Transverse colon (tissue), 4 donors: ENCODE measurements around the gene LPO. TPM values are rescaled to one million over a fixed set of nuclear protein-coding genes. Genes with fewer than 3 reads are reported as not detected.

Experiments
- DNase-seq: peaks from one replicate; pipeline ENCODE4 v3.0.0-alpha.2; 2019
- H3K27ac ChIP-seq, 4 donors: fragments of 200-600 bp; sonication (generic); 2 replicates each; pipeline ENCODE4 v1.5.1; 2016 to 2018; ENCODE audit warnings: inconsistent platforms in 4 of 4
- H3K27me3 ChIP-seq: fragments of 200-600 bp; sonication (generic); 2 replicates; pipeline ENCODE4 v1.5.1; 2017; ENCODE audit warnings: inconsistent platforms
- H3K36me3 ChIP-seq, 4 donors: fragments of 200-600 bp; sonication (generic); 2 replicates each; pipeline ENCODE4 v1.5.1; 2017 to 2019; ENCODE audit warnings: inconsistent platforms in 4 of 4
- H3K4me1 ChIP-seq, 4 donors: fragments of 200-600 bp; sonication (generic); 2 replicates each; pipeline ENCODE4 v1.5.1; 2017 to 2020; ENCODE audit warnings: inconsistent platforms in 4 of 4
- H3K4me3 ChIP-seq, 4 donors: fragments of 200-600 bp; sonication (generic); 1 replicate in 1 of 4; 2 replicates in 3 of 4; pipeline versions ENCODE4 v1.5.1 to v1.6.1; 2017 to 2019; ENCODE audit warnings: inconsistent platforms in 4 of 4
- H3K9me3 ChIP-seq, 2 donors: fragments of 200-600 bp; sonication (generic); 2 replicates each; pipeline ENCODE4 v1.5.1; 2017 to 2019; ENCODE audit warnings: inconsistent platforms in 2 of 2
- CTCF ChIP-seq, 5 experiments: fragments of 200-600 bp in 3 of 5; fragments of 450-650 bp in 2 of 5; sonication (generic) in 3 of 5; IDR thresholded peaks; 1 replicate in 2 of 5; 2 replicates in 3 of 5; pipeline ENCODE4 v1.5.1; 2016 to 2017; ENCODE audit warnings: antibody characterized with exemption in 5 of 5, inconsistent platforms in 3 of 5, mild to moderate bottlenecking in 2 of 5, moderate library complexity in 1 of 5
- EP300 ChIP-seq: sonication (generic); formaldehyde crosslinking; IDR thresholded peaks from one replicate; pipeline ENCODE4 v1.6.1; 2017; ENCODE audit warnings: antibody characterized with exemption, low read depth
- POLR2A ChIP-seq: fragments of 450-650 bp; IDR thresholded peaks from one replicate; pipeline ENCODE4 v1.6.1; 2016; ENCODE audit warnings: antibody characterized with exemption, mild to moderate bottlenecking, moderate library complexity
- POLR2AphosphoS5 ChIP-seq, 3 donors: sonication (generic); formaldehyde crosslinking; IDR thresholded peaks; one replicate each; pipeline ENCODE4 v1.6.1; 2016; ENCODE audit warnings: antibody characterized with exemption in 3 of 3
- WGBS, 2 donors: methylation state at CpG; one replicate each; pipeline ENCODE4 v1.1.5; 2018; ENCODE audit warnings: low coverage in 1 of 2; 5-methylcytosine and 5-hydroxymethylcytosine counted together
- in situ Hi-C, 4 donors: fragments of 200-750 bp; cut with MboI; loops; one replicate each; pipeline versions ENCODE4 v1.15.0 to v1.15.1; 2017; ENCODE audit warnings: low sequenced_read_pairs in 3 of 4, low pct_ligation_motif_present in 1 of 4, low pct_unique_long_range_greater_than_20kb in 1 of 4
- intact Hi-C: fragments of 100-400 bp; cut with DNase I; formaldehyde crosslinking; loops from one replicate; pipeline ENCODE4 v1.15.1; 2023; ENCODE audit warnings: low total_unique reads
- total RNA-seq, 4 donors: library from RNA; depleted of rRNA; stranded (reverse); fragments of >200 nt; gene quantifications; one replicate each; pipeline ENCODE4 v1.1.0, GENCODE V29; 2016

The LPO gene
- total RNA-seq, 4 donors from 2014 or later: not detected

GRCh38 chr17:58313815-58314705 lies 75.7 kb downstream of the LPO start:
- H3K4me1 ChIP-seq: peaks cover 0 to 7% (median 4%) of the 10 kb centered on the region in 4 donors
- no peaks in the 10 kb centered on the region for H3K36me3 ChIP-seq
- DNase-seq: no peak
- no peak overlapping the region for H3K27ac ChIP-seq
- no peaks in the 10 kb centered on the region for H3K9me3 ChIP-seq
- no peak overlapping the region for H3K4me3 ChIP-seq
- 73 to 80% methylated on average over 6 to 7 of the region's 7 CpGs for WGBS, 2 donors
- in situ Hi-C loops (loop anchor here in 2 of 4 donors (10.0 kb wide), 2 partner anchors 101 to 131 kb away; partner anchors contain the start of gene RNF43 (in 1 of the 2)), intact Hi-C loops (no loop called here)
- H3K27me3 ChIP-seq: no peaks in the 10 kb centered on the region
- TF ChIP-seq EP300: no peak
- no peak for TF ChIP-seq POLR2A
- no peak for TF ChIP-seq POLR2AphosphoS5 (IDR thresholded peaks at IDR 0.05)
- TF ChIP-seq CTCF (IDR thresholded peaks at IDR 0.05): no peak

GRCh38 chr17:58314706-58315015 lies 76.3 kb downstream of the LPO start:
- peaks cover 0 to 7% (median 4%) of the 10 kb centered on the region in 4 donors for H3K4me1 ChIP-seq
- no peaks in the 10 kb centered on the region for H3K36me3 ChIP-seq
- 93 to 97% methylated on average over 5 to 6 of the region's 6 CpGs for WGBS, 2 donors
- no peak overlapping the region for H3K4me3 ChIP-seq
- TF ChIP-seq POLR2AphosphoS5 (IDR thresholded peaks at IDR 0.05) (no peak), CTCF (IDR thresholded peaks at IDR 0.05) (no peak), POLR2A (no peak), EP300 (no peak)
- no peaks in the 10 kb centered on the region for H3K9me3 ChIP-seq
- in situ Hi-C loops: loop anchor here in 3 of 4 donors (5.0 to 10.0 kb wide), 3 partner anchors 100 to 133 kb away; partner anchors contain the start of gene RNF43 (in 1 of the 3)
- no peak for DNase-seq
- H3K27me3 ChIP-seq: no peaks in the 10 kb centered on the region
- H3K27ac ChIP-seq: no peak overlapping the region
- intact Hi-C loops: no loop called here

DNA sequence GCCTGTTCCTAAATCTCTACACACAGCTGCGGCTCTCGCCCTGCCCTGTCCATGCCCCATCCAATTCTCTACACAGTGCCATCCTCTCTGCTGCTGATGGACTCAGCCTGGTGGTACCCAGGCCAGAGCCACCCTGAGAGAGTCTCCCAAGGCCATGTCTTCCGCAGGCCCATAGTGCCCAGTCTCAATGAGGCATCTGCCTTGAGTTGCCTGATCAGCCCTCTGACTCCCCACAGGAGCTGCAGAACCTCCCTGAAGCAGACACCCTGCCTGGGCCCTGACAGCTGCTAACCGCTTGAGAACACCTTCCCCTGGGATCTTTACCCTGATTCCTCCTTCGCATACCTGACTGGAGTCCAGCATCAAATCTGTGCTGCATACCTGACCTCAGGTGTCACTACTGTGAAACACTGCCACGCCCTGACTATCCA lies 76.9 kb downstream of the LPO start:
- TF ChIP-seq POLR2A: no peak
- no peak for TF ChIP-seq POLR2AphosphoS5 (IDR thresholded peaks at IDR 0.05)
- TF ChIP-seq CTCF (IDR thresholded peaks at IDR 0.05): no peak
- TF ChIP-seq EP300: no peak
- in situ Hi-C loops (loop anchor here in 3 of 4 donors (5.0 to 10.0 kb wide), 3 partner anchors 100 to 132 kb away; partner anchors contain the start of gene RNF43 (in 1 of the 3)), intact Hi-C loops (no loop called here)
- Histone ChIP-seq H3K36me3 (no peaks in the 10 kb centered on the region), H3K27me3 (no peaks in the 10 kb centered on the region), H3K9me3 (no peaks in the 10 kb centered on the region), H3K4me3 (no peak overlapping the region), H3K4me1 (peaks cover 0 to 7% (median 4%) of the 10 kb centered on the region in 4 donors), H3K27ac (no peak overlapping the region)
- 90% methylated on average over 6 of the region's 6 CpGs; no CpG with 5 or more reads in 1 of the 2 donors for WGBS, 2 donors
- DNase-seq: no peak

GRCh38 chr17:58315750-58316149 lies 77.4 kb downstream of the LPO start:
- 80 to 94% methylated on average over 1 to 4 of the region's 4 CpGs for WGBS, 2 donors
- in situ Hi-C loops: loop anchor here in 3 of 4 donors (5.0 to 10.0 kb wide), 3 partner anchors 99 to 132 kb away; partner anchors contain the start of gene RNF43 (in 1 of the 3)
- peaks cover 0 to 7% (median 4%) of the 10 kb centered on the region in 4 donors for H3K4me1 ChIP-seq
- intact Hi-C loops: no loop called here
- H3K9me3 ChIP-seq: no peaks in the 10 kb centered on the region
- H3K4me3 ChIP-seq: no peak overlapping the region
- no peak for TF ChIP-seq POLR2A
- no peak for TF ChIP-seq POLR2AphosphoS5 (IDR thresholded peaks at IDR 0.05)
- TF ChIP-seq EP300: no peak
- no peak for TF ChIP-seq CTCF (IDR thresholded peaks at IDR 0.05)
- H3K27me3 ChIP-seq: no peaks in the 10 kb centered on the region
- no peak for DNase-seq
- no peak overlapping the region for H3K27ac ChIP-seq
- no peaks in the 10 kb centered on the region for H3K36me3 ChIP-seq
